A673 (cell line): ENCODE data around the gene PSMB3.

Experiments used
- EZH2 ChIP-seq: fragments of 200-600 bp; sonication (generic); IDR thresholded peaks from 2 replicates; pipeline ENCODE4 v1.6.1; 2017; ENCODE audit warnings: borderline replicate concordance, low read depth, mild to moderate bottlenecking, mixed read lengths, antibody characterized with exemption, low read length; ENCODE audit not compliant: poor library complexity, severe bottlenecking
- TF ChIP-seq, protein P1 (sequence below): fragments of 300-800, 200-600 bp; sonication (generic); conservative IDR thresholded peaks from 2 replicates; pipeline ENCODE4 v1.5.1; 2017; ENCODE audit warnings: low read depth, mild to moderate bottlenecking, antibody characterized with exemption, low read length, moderate library complexity, mixed read lengths

DNA sequence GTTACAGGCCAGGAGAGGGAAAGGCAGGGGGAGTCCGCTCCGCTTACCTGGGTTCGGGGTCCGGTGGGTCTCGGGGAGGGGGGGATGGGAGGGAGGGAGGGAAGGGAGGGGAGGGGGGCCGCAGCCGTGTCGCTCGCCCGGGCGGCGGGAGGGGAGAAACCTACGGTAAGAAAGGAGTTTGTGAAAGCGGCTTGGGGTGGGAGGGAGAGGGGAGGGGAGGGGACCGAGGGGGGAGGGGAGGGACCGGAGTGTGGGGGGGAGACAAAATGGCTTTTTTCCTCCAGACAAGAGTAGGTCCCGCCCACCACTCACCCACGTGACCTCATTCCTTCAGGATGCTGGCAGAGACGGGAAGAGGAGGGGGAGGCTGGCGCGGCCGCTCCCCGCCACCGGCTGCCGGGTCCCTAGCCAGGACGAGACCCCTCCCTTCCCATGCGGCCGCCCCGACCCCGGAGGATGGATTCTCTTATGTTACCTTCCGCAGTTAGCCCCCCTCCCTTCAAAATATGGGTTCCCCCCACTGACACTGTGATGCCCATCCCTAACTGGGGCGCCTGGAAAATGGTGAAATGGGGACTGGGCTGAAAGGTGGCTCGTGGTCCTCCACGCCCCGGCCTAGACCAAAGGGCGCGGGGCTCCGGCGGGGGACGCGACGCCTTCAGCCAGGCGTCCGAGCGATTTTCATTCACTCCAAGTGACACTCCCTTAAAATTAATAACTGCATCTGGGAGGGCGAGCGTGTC is 4.2 kb upstream of the PSMB3 start, which contains the start of gene PCGF2:
- TF ChIP-seq, protein P1, sequence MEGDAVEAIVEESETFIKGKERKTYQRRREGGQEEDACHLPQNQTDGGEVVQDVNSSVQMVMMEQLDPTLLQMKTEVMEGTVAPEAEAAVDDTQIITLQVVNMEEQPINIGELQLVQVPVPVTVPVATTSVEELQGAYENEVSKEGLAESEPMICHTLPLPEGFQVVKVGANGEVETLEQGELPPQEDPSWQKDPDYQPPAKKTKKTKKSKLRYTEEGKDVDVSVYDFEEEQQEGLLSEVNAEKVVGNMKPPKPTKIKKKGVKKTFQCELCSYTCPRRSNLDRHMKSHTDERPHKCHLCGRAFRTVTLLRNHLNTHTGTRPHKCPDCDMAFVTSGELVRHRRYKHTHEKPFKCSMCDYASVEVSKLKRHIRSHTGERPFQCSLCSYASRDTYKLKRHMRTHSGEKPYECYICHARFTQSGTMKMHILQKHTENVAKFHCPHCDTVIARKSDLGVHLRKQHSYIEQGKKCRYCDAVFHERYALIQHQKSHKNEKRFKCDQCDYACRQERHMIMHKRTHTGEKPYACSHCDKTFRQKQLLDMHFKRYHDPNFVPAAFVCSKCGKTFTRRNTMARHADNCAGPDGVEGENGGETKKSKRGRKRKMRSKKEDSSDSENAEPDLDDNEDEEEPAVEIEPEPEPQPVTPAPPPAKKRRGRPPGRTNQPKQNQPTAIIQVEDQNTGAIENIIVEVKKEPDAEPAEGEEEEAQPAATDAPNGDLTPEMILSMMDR, result no peak
- TF ChIP-seq EZH2, result no peak
